Activated T-cell treated with anti-CD3 and anti-CD28 coated beads for 1 hour (primary cell): ENCODE data around the gene LOXL4.

Experiments
- DNase-seq: peaks from one replicate; pipeline ENCODE4 v3.0.0-alpha.2; 2020; ENCODE audit warnings: low read depth

The LOXL4 gene

GRCh38 chr10:98264378-98265065, 3.5 kb downstream of the LOXL4 start:
- DNase-seq: no peak

- DNase-seq: no peak
Measured at GRCh38 chr10:98263088-98263487, 4.9 kb downstream of the LOXL4 start.

GRCh38 chr10:98262571-98262970, 5.4 kb downstream of the LOXL4 start:
- DNase-seq: no peak

GRCh38 chr10:98261436-98262277, 6.3 kb downstream of the LOXL4 start:
- DNase-seq: no peak

- no peak for DNase-seq
Measured at GRCh38 chr10:98260752-98261151, 7.2 kb downstream of the LOXL4 start.

GRCh38 chr10:98260350-98260749, 7.6 kb downstream of the LOXL4 start:
- DNase-seq: no peak

- no peak for DNase-seq
Measured at GRCh38 chr10:98259606-98260315, 8.2 kb downstream of the LOXL4 start.

- no peak for DNase-seq
Measured at GRCh38 chr10:98258683-98259454, 9.1 kb downstream of the LOXL4 start.

GRCh38 chr10:98257961-98258360, 10.0 kb downstream of the LOXL4 start:
- no peak for DNase-seq

- DNase-seq: no peak
Measured at GRCh38 chr10:98257198-98257597, 10.8 kb downstream of the LOXL4 start.

- DNase-seq: no peak
Measured at GRCh38 chr10:98256692-98257091, 11.3 kb downstream of the LOXL4 start.

GRCh38 chr10:98255146-98255877, 12.7 kb downstream of the LOXL4 start:
- no peak for DNase-seq

GRCh38 chr10:98254234-98254974, 13.6 kb downstream of the LOXL4 start:
- no peak for DNase-seq

- DNase-seq: no peak
Measured at GRCh38 chr10:98253499-98253898, 14.5 kb downstream of the LOXL4 start.

- no peak for DNase-seq
Measured at GRCh38 chr10:98252464-98252863, 15.5 kb downstream of the LOXL4 start.

GRCh38 chr10:98251399-98251798, 16.6 kb downstream of the LOXL4 start:
- DNase-seq: no peak

GRCh38 chr10:98249134-98249533, 18.9 kb downstream of the LOXL4 start:
- DNase-seq: no peak

- no peak for DNase-seq
Measured at GRCh38 chr10:98248018-98248417, 20.0 kb downstream of the LOXL4 start.

GRCh38 chr10:98246911-98247805, 20.8 kb downstream of the LOXL4 start:
- DNase-seq: no peak

GRCh38 chr10:98244586-98244985, 23.4 kb downstream of the LOXL4 start:
- no peak for DNase-seq
